Activated T-cell treated with anti-CD3 and anti-CD28 coated beads, Interleukin-2, amount 50 U/mL, for 1 hour (primary cell): ENCODE results near the gene FHIT.
"Not testable (repeated sequence)": the region's sequence is repeated elsewhere in the genome, so short reads cannot be mapped to it uniquely, and the experiment has no call there.

Experiments
- DNase-seq: peaks from one replicate; pipeline ENCODE4 v3.0.0-alpha.2; 2020

The FHIT gene

GRCh38 chr3:59836531-59836930 lies 1414.7 kb downstream of the FHIT start:
- DNase-seq: no peak

GRCh38 chr3:59832702-59833101 lies 1418.5 kb downstream of the FHIT start:
- DNase-seq: no peak

- no peak for DNase-seq
Observed at GRCh38 chr3:59832241-59832640, 1419.0 kb downstream of the FHIT start.

GRCh38 chr3:59831394-59831793 lies 1419.9 kb downstream of the FHIT start:
- no peak for DNase-seq

- no peak for DNase-seq
Observed at GRCh38 chr3:59829527-59829926, 1421.7 kb downstream of the FHIT start.

GRCh38 chr3:59824876-59825275 lies 1426.4 kb downstream of the FHIT start:
- no peak for DNase-seq

GRCh38 chr3:59821274-59821673 lies 1430.0 kb downstream of the FHIT start:
- DNase-seq: no peak

GRCh38 chr3:59820352-59820934 lies 1430.8 kb downstream of the FHIT start:
- DNase-seq: no peak

- DNase-seq: no peak
Observed at GRCh38 chr3:59818919-59819300, 1432.3 kb downstream of the FHIT start.

- DNase-seq: no peak
Observed at GRCh38 chr3:59818033-59818918, 1433.0 kb downstream of the FHIT start.

- no peak for DNase-seq
Observed at GRCh38 chr3:59817511-59817910, 1433.7 kb downstream of the FHIT start.

GRCh38 chr3:59816312-59816711 lies 1434.9 kb downstream of the FHIT start:
- no peak for DNase-seq

- DNase-seq: no peak
Observed at GRCh38 chr3:59813148-59813538, 1438.1 kb downstream of the FHIT start.

- DNase-seq: no peak
Observed at GRCh38 chr3:59812237-59813147, 1438.8 kb downstream of the FHIT start.

GRCh38 chr3:59811160-59811559 lies 1440.1 kb downstream of the FHIT start:
- no peak for DNase-seq

- no peak for DNase-seq
Observed at GRCh38 chr3:59810606-59811005, 1440.6 kb downstream of the FHIT start.

- no peak for DNase-seq
Observed at GRCh38 chr3:59809710-59810444, 1441.4 kb downstream of the FHIT start.

GRCh38 chr3:59809016-59809415 lies 1442.2 kb downstream of the FHIT start:
- DNase-seq: no peak

- DNase-seq: no peak
Observed at GRCh38 chr3:59808446-59808845, 1442.8 kb downstream of the FHIT start.

- no peak for DNase-seq
Observed at GRCh38 chr3:59803268-59803667, 1448.0 kb downstream of the FHIT start.

GRCh38 chr3:59802453-59802852 lies 1448.8 kb downstream of the FHIT start:
- not testable (repeated sequence) for DNase-seq

- no peak for DNase-seq
Observed at GRCh38 chr3:59802045-59802444, 1449.2 kb downstream of the FHIT start.

GRCh38 chr3:59800481-59800880 lies 1450.8 kb downstream of the FHIT start:
- DNase-seq: no peak
